GM23248 (cell line): ENCODE data around the gene GRPEL1.

Source experiments
- EZH2 ChIP-seq: fragments of 200-600 bp; sonication (generic); IDR thresholded peaks from 2 replicates; pipeline ENCODE4 v1.6.1; 2018; ENCODE audit warnings: antibody characterized with exemption, mild to moderate bottlenecking; ENCODE audit not compliant: insufficient read depth, poor library complexity, severe bottlenecking
- EZH2phosphoT487 ChIP-seq: fragments of 200-600 bp; sonication (generic); IDR thresholded peaks from 2 replicates; pipeline ENCODE4 v1.6.1; 2018; ENCODE audit warnings: antibody characterized with exemption, moderate library complexity, mild to moderate bottlenecking, low read depth; ENCODE audit not compliant: insufficient read depth

GRCh38 chr4:7092026-7092425 is 24.2 kb upstream of the GRPEL1 start:
- TF ChIP-seq EZH2 (no peak), EZH2phosphoT487 (no peak)
